ENCODE results near the gene HPRT1.
A peak's percentile ranks its signal among the peaks of the same experiment; 100 is the strongest.
"Not testable (repeated sequence)": the region's sequence is repeated elsewhere in the genome, so short reads cannot be mapped to it uniquely, and the experiment has no call there.

HPRT1 gene, protein sequence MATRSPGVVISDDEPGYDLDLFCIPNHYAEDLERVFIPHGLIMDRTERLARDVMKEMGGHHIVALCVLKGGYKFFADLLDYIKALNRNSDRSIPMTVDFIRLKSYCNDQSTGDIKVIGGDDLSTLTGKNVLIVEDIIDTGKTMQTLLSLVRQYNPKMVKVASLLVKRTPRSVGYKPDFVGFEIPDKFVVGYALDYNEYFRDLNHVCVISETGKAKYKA
- total RNA-seq, result 8.9 to 12.2 (median 11.5) reads per million in 4 experiments

DNA sequence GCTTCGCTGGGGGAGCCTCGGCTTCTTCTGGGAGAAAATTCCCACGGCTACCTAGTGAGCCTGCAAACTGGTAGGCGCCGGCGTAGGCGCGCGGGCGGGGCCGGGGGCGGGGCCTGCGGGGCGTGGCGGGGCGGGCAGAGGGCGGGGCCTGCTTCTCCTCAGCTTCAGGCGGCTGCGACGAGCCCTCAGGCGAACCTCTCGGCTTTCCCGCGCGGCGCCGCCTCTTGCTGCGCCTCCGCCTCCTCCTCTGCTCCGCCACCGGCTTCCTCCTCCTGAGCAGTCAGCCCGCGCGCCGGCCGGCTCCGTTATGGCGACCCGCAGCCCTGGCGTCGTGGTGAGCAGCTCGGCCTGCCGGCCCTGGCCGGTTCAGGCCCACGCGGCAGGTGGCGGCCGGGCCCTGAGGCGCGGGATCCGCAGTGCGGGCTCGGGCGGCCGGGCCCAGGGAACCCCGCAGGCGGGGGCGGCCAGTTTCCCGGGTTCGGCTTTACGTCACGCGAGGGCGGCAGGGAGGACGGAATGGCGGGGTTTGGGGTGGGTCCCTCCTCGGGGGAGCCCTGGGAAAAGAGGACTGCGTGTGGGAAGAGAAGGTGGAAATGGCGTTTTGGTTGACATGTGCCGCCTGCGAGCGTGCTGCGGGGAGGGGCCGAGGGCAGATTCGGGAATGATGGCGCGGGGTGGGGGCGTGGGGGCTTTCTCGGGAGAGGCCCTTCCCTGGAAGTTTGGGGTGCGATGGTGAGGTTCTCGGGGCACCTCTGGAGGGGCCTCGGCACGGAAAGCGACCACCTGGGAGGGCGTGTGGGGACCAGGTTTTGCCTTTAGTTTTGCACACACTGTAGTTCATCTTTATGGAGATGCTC, at the start of gene HPRT1:
HPRT1 (plus strand) TSS at position 161 of the 857 bp plus-strand sequence; CDS start at position 308, 147 bp downstream.
- peak; percentile 54 for DNase-seq

DNA sequence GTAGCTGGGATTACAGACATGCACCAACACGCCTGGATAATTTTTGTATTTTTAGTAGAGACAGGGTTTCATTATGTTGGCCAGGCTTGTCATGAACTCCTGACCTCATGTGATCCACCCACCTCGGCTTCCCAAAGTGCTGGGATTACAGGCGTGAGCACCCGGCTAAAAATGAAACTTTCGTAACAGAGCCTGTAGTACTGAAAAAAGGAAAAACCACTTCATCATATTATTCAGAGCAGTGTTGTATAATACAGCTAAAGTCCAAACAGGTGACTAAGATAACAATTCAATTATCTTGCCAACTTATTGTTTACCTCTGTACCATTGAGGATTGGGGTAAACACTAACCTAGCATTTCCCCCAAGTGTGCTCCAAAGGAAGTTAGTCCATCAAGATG, 43.9 kb upstream of the HPRT1 start:
- DNase-seq, result no peak

DNA sequence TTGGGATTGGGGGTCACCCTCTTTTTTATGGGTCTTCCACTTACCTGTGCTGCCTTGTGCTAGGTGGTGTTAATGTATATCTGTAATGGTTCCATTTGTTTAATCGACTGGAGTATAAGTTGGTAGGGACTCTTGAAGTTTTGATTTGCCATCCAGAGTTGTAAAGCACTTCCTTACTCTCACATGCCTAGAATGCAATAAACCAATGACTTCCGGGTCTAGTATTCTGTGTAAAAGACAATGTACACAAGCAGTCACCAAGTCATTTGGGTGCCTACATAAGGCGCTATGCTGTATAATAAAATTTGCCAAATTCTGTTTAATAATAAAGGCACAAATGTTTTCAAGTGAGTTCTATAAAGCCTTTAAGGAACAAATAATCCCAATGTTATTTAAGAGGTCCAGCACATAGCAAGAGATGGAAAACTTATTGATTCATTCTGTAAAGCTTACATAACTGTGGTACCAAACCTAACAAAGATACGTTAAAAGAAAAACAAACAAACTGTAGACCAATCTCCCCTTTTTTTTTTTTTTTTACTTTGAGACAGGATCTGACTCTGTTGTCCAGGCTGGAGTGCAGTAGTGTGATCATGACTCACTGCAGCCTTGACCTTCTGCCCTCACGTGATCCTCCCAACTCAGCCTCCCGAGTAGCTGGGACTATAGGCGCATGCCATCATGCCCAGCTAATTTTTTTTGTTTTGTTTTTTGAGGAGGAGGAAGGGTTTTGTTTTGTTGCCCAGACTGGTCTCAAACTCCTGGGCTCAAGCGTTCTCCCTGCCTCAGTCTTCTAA, 41.5 kb upstream of the HPRT1 start:
- no peak for DNase-seq

DNA sequence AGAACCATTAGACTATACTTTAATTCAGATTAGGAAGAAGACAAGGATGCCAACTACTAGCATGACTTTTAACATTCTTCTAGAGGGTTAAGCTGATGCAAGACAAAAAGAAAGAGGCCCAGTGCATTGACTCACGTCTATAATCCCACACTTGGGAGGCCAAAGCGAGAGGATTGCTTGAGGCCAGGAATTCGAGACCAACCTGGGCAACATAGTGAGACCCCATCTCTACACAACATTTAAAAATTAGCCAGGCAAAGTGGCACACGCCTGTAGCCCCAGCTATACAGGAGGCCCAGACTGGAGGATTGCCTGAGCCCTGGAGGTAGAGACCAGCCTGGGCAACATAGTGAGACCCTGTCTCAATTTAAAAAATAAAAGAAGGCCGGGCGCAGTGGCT, 40.2 kb upstream of the HPRT1 start:
- DNase-seq, result no peak

DNA sequence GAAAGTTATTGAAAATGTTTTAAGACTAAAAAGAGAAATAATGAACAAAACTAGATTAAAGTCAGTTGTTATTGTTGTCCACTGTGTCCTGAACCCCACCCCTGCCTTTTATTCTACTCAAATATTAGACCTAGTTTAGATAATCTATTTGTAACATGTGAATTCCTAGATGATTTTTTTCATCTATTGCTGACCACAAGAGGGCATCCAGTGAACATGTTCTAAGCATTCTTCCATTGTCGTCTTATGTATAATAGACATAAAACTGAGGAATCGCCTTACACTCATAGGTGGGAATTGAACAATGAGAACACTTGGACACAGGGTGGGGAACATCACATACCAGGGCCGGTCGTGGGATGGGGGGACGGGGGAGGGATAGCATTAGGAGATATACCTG, 36.4 kb upstream of the HPRT1 start:
- DNase-seq, result no peak

DNA sequence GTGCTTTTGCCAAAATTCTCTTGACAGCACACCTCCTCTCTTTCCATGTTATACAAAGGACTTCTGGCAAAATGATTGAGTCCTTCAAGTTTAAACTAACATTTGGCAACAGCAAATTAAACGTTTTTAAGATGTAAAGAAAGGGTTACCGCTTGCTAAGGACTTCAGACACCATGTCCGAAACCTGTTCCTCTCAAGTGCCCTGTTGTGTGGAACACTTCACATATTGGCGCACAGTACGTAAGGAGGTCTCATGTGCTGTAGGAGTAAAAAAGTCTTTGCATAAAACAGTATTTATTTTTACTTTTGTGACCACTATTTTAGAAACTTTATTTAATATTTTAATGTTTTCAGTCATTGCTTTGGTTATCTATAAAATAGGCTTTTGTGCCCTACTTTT, 33.7 kb upstream of the HPRT1 start:
- no peak for DNase-seq

DNA sequence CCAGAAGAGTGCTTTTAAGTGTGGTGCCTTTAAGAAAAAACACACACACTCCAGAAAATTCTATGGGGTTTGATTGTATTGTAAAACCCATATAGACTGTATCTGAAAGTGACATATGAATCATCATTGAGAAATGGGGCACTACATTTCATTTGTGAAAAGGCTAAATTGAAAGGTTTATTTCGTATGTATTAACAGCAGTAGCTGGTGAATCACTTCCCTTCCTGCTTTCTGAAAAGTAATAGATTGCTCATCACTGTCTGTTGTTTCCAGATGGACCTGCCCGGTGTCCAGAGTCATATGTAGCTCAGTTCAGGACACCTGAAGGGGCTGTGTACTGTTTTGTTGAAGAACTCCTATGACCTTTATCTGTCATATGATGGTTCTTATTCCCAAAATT, 28.1 kb upstream of the HPRT1 start:
- no peak for DNase-seq

DNA sequence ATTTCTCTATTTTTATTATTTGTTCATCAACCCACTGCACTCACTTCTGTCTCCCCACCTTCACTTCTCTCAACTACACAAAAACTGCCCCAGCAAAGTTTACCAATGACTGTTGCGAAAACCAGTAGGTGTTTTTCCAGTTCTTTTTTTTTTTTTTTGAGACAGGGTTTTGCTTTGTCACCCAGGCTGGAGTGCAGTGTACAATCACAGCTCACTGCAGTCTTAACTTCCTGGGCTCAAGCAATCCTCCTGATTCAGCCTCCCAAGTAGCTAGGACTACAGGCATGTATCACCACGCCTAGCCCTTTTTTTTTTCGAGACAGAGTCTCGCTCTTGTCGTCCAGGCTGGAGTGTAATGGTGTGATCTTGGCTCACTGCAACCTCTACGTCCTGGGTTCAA, 24.1 kb upstream of the HPRT1 start:
- DNase-seq, result no peak

DNA sequence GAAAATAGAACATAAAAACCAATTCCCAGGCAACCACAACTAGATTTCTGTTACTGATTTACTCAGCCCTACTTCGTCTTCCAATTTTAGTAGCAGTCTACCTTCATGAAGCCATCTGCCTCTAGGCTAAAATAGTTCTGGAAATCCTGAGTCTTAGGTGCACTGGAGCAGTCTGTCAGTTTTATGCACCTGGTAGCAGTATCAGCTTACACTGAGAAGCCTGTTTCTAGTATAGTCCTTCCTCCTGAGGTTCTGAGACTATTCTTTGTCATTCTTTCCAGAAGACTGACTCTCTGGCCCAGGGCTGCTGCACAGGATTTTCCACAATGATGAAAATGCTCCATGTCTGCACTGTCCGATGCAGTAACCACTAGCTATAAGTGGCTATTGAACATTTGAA, 16.9 kb upstream of the HPRT1 start:
- no peak for DNase-seq

DNA sequence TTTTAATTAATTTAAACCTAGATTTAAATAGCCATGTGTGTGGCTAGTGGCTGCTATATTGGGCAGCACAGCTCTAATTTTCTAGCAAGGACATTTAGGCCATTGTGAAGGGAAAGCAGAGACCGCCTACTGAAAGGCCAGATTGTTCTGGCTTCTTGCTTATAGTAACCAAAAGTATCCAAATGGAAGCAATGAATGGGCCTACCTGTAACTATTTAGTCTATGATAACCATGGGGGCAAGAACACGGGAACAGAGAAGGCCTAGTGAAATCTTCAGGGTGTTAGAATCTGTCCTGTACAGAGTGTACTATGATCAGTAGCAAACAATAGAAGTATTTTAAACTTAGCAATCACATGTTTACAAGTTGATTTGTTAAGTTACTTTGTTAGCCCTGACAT, 16.5 kb upstream of the HPRT1 start:
- DNase-seq, result no peak

DNA sequence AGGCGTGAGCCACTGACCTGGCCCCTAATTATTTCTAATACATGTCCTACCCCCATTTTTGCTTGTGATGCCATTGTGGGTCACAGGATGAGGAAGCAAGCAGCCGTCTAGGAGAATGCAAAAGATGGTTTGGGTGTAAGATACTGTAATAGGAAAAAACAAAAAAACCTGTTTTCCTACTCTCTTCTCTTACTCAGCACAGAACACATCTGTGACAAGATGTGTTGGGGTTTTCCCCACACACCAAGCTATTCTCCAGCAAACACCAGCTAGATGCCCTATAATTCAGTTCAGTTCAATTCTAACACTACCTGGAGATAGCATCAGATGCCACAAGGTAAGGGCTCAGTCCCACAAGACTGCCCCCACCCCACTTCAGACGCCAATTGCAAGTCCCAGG, 15.3 kb upstream of the HPRT1 start:
- DNase-seq, result no peak

DNA sequence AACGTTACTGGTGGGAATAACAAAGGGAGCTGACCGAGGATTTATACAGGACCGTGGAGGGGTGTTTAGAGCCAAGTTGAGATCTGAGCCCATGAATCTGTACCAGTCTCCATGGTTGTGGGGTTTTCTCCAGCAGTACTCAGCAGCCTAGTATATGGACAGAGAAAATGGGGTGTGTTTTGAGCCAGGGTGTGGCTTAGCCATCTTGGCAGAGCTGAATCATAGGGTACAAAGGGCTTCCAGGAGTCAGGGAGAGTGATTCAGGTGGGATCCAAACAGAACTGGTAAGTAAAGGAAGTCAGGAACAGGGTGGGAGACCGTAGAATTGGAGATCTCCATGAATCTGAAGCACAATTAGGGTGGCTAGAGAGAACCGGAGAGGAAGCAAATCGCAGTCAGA, 7.4 kb upstream of the HPRT1 start:
- no peak for DNase-seq

DNA sequence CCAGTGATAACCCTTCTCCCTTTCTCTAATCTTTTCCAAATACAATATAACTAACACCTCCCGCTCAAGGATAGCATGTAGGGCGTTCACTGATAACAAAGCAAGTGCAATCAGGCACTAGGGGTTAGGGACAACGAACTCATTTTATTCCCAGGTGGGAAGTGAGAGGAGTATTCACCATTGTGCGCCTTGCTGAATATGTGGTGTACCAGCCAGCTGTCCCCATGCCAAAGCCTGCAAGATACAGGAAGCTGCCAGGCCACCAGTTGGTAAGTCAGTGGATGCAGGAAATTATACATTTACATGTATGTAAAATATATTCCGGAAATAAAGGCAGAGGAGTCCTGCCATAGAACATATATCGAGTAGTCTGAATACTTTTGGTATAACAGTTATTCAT, 6.3 kb upstream of the HPRT1 start:
- no peak for DNase-seq

DNA sequence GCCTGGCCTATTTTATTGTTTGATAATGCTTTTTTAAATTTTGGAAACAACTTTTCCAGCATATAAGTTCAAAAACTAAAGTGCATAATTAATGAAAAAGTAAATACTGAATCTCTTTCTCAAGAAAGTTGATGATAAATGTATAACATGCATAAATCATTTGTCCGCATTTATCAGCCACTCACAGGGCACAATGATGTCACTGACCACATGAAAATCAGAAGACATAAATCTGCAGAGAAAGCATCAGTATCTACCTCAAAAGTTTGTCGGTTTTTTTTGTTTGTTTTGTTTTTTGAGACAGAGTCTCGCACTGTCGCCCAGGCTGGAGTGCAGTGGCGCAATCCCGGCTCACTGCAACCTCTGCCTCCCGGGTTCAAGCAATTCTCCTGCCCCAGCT, 5.5 kb upstream of the HPRT1 start:
- DNase-seq, result no peak

DNA sequence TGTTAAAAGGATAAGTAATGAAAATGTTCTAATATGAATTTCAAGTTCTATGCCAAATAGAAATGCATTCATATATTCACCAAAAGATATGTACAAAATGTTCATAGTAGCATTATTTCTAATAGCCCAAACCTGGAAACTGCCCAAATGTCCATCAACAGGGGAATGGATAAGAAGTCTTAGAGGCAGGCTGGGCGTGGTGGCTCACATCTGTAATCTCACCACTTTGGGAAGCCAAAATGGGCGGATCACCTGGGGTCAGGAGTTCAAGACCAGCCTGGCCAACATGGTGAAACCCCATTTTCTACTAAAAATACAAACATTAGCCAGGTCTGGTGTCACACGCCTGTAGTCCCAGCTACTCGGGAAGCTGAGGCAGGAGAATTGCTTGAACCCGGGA, 2.3 kb upstream of the HPRT1 start:
- no peak for DNase-seq

DNA sequence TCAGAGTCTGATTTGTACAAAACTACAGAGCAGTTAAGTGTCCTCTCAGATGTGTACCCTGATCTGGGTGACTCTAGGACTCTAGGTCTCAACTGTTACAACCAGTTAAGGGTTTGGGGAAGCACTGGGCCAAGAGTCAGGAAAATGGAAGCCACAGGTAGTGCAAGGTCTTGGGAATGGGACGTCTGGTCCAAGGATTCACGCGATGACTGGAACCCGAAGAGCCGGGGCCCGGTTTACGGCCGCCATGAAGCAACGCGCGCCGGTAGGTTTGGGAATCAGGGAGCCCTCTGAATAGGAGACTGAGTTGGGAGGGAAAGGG, 321 bp upstream of the HPRT1 start:
- no peak for DNase-seq

DNA sequence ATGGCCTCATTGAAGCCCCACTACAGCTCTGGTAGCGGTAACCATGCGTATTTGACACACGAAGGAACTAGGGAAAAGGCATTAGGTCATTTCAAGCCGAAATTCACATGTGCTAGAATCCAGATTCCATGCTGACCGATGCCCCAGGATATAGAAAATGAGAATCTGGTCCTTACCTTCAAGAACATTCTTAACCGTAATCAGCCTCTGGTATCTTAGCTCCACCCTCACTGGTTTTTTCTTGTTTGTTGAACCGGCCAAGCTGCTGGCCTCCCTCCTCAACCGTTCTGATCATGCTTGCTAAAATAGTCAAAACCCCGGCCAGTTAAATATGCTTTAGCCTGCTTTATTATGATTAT, 876 bp downstream of the HPRT1 start:
- no peak for DNase-seq

DNA sequence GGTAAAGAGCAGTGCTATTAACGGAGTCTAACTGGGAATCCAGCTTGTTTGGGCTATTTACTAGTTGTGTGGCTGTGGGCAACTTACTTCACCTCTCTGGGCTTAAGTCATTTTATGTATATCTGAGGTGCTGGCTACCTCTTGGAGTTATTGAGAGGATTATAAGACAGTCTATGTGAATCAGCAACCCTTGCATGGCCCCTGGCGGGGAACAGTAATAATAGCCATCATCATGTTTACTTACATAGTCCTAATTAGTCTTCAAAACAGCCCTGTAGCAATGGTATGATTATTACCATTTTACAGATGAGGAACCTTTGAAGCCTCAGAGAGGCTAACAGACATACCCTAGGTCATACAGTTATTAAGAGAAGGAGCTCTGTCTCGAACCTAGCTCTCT, 1.5 kb downstream of the HPRT1 start:
- DNase-seq, result no peak

DNA sequence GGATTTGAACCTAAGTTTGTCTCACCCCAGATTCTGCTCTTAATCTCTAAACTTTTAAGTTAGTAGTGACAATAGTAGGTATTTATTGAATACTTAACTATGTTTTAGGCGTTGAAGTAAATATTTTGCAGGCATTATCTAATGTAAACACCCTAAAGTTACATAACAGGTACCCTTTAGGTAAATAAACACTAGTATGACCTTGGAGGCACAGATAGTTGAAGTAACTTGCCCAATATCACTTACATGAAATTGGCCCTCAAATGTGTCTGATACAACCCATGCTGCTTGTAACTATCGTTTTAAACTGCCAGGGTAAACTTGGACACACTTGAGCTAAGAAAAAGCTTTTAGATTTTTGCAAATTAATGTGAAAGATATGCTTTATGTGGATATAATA, 3.0 kb downstream of the HPRT1 start:
- DNase-seq, result no peak

DNA sequence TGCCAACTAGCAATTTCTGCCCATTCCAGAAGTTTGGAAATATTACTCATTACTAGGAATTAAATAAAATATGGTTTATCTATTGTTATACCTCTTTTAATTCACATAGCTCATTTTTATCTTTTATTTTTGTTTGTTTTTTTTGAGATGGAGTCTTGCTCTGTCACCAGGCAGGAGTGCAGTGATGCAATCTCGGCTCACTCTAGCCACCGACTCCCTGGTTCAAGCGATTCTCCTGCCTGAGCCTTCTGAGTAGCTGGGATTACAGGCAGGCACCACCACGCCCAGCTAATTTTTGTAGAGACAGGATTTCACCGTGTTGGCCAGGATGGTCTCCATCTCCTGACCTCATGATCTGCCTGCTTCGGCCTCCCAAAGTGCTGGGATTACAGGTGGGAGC, 4.5 kb downstream of the HPRT1 start:
- DNase-seq, result not testable (repeated sequence)

DNA sequence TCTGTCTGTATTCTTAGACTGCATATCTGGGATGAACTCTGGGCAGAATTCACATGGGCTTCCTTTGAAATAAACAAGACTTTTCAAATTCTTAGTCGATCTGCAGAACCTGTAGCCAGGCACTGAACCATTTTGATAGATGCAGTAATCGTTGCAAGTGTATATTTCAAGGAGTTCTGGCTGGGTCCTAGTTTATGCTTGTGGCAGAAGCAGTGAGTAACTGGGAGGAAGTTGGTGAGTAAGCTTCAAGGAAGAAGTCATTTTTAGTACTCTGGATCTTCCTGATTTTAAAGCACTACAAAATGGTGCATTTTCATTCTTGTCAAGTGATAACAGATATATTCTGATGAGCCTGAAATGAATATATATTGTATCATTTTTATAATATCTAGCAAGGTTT, 9.5 kb downstream of the HPRT1 start:
- no peak for DNase-seq

DNA sequence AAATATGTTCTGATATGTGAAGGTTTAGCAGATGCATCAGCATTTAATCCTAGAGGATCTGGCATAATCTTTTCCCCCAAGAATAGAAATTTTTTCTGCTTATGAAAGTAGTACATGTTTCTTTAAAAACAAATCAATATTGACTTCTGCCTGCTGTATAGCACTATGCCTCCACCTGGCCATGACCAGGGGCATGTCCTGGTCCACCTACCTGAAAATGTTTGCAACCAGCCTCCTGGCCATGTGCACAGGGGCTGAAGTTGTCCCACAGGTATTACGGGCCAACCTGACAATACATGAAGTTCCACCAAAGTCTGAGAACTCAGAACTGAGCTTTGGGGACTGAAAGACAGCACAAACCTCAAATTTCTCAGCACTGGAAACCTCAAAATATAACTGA, 10.0 kb downstream of the HPRT1 start:
- DNase-seq, result no peak

DNA sequence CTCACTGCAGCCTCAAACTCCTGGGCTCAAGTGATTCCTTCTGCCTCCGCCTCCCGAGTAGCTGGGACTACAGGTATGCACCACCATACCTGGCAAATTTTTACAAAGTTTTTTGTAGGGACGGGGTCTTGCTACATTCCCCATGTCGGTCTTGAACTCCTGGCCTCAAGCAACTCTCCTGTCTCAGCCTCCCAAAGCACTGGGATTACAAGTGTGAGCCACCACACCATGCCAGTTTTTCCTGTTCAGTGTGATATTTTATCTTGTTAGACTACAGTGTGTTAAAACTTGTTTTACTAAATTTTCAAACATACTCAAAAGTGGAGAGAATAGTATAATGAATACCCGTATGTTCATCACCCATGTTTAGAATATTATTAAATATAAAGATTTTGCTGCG, 12.1 kb downstream of the HPRT1 start:
- no peak for DNase-seq

DNA sequence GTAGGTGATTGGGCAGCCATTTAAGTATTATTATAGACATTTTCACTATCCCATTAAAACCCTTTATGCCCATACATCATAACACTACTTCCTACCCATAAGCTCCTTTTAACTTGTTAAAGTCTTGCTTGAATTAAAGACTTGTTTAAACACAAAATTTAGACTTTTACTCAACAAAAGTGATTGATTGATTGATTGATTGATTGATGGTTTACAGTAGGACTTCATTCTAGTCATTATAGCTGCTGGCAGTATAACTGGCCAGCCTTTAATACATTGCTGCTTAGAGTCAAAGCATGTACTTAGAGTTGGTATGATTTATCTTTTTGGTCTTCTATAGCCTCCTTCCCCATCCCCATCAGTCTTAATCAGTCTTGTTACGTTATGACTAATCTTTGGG, 16.3 kb downstream of the HPRT1 start:
- DNase-seq, result no peak
